ENCODE results near the gene CALD1.

CALD1 gene

GRCh38 chr7:134750083-134751062 lies 29.1 kb upstream of the CALD1 start:
- no peak for TF ChIP-seq GATA1 (IDR thresholded peaks at IDR 0.05; ENCODE audit: low read depth, low read length)
- DNase-seq = peak; percentile 65 to 81

DNA sequence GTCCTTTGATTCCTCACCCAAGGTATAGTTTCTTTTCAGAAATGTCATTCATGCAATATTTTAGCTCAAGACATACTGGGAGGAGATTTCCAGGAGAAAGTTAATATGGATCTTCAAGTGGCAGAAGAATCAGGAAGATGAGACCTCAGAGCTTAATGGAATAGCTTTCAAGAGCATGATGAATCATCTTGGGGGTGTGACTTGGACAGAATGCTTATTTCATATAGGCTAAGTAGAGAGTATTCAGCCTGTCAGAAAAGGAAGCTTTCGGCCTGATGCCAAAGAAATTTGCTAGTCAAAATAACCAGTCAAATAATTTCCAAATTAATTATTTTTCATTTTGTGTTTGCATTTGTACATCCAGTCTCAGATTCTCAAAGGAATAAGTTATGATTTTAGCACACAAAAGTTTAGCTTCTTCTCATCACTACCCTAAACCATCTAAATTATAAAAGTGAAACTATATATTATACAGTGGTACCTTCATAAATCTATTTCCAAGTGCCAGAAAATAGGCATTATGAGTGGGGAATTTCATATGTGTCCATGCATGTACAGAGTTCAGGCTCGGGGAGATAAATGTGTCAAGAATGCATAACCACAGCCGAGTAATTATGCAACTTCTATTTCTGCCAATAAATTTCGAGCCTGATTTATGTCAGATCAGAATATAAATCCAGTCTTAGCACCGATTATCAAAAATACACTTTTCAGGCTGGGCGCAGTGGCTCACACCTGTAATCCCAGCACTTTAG lies 27.3 kb upstream of the CALD1 start:
- TF ChIP-seq POLR2A (IDR thresholded peaks at IDR 0.05; ENCODE audit: low read length) (no peak), GATA1 (IDR thresholded peaks at IDR 0.05; ENCODE audit: low read depth, low read length) (no peak)
- DNase-seq = no peak

- peak; percentile 25 to 51 for DNase-seq
- TF ChIP-seq GATA1 (IDR thresholded peaks at IDR 0.05; ENCODE audit: low read depth, low read length) (no peak), POLR2A (IDR thresholded peaks at IDR 0.05; ENCODE audit: low read length) (no peak)
These were observed 23.9 kb upstream of the CALD1 start for GRCh38 chr7:134755422-134756022.

GRCh38 chr7:134757938-134758337 lies 21.5 kb upstream of the CALD1 start:
- no peak for DNase-seq
- TF ChIP-seq GATA1 (IDR thresholded peaks at IDR 0.05; ENCODE audit: low read depth, low read length) (no peak), POLR2A (IDR thresholded peaks at IDR 0.05; ENCODE audit: low read length) (no peak)

GRCh38 chr7:134758981-134759380 lies 20.5 kb upstream of the CALD1 start:
- DNase-seq = no peak
- TF ChIP-seq GATA1 (IDR thresholded peaks at IDR 0.05; ENCODE audit: low read depth, low read length) (no peak), POLR2A (IDR thresholded peaks at IDR 0.05; ENCODE audit: low read length) (no peak)

DNA sequence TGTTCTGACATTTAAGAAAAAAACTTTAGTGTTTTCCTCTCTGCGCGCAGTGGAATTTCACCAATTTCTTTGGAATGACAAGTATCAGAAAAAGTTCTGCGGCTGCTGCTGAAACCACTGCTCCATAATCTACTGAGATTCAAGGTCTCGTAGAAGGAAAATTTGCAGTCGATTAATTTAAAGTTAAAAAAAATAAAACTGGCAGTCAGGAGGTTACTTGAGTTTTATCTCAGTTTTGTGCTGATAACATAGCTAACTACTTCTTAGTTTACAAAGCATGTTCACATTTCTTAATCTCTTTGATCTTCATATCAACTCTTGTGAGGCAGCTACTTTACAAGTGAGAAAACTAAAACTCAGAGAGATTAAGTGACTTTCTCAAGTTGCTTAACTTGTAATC lies 18.2 kb upstream of the CALD1 start:
- TF ChIP-seq POLR2A (IDR thresholded peaks at IDR 0.05; ENCODE audit: low read length) (no peak), GATA1 (IDR thresholded peaks at IDR 0.05; ENCODE audit: low read depth, low read length) (no peak)
- DNase-seq = no peak

- no peak for DNase-seq
- TF ChIP-seq POLR2A (IDR thresholded peaks at IDR 0.05; ENCODE audit: low read length) (no peak), GATA1 (IDR thresholded peaks at IDR 0.05; ENCODE audit: low read depth, low read length) (no peak)
These were observed 15.5 kb upstream of the CALD1 start for GRCh38 chr7:134763960-134764359.

DNA sequence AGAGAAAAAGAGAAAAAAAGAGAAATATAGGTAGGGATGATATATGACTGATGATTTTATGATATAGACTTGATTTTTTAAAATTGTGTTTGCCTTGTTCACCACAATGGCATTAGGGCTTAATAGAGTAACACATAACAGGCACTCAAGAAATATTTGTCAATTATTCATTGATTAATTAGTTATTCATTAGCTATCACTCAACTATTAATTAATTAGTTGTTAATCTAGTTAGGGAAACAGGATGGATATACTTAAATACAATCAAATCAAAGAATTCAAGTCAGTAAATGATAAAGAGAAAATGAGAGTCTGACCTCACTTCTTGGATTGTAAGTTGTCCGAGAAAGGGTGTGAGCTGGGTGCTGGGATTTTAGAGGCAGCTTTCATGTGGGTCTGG lies 15.1 kb upstream of the CALD1 start:
- TF ChIP-seq POLR2A (IDR thresholded peaks at IDR 0.05; ENCODE audit: low read length) = no peak
- TF ChIP-seq GATA1 (IDR thresholded peaks at IDR 0.05; ENCODE audit: low read depth, low read length) = no peak
- DNase-seq = no peak

- DNase-seq = no peak
- TF ChIP-seq GATA1 (IDR thresholded peaks at IDR 0.05; ENCODE audit: low read depth, low read length) (no peak), POLR2A (IDR thresholded peaks at IDR 0.05; ENCODE audit: low read length) (no peak)
These were observed 12.5 kb upstream of the CALD1 start for GRCh38 chr7:134766779-134767519.

GRCh38 chr7:134767520-134768168 lies 11.8 kb upstream of the CALD1 start:
- TF ChIP-seq POLR2A (IDR thresholded peaks at IDR 0.05; ENCODE audit: low read length) (no peak), GATA1 (IDR thresholded peaks at IDR 0.05; ENCODE audit: low read depth, low read length) (no peak)
- no peak for DNase-seq

- no peak for DNase-seq
- TF ChIP-seq GATA1 (IDR thresholded peaks at IDR 0.05; ENCODE audit: low read depth, low read length) (no peak), POLR2A (IDR thresholded peaks at IDR 0.05; ENCODE audit: low read length) (no peak)
These were observed 11.2 kb upstream of the CALD1 start for GRCh38 chr7:134768243-134768642.

DNA sequence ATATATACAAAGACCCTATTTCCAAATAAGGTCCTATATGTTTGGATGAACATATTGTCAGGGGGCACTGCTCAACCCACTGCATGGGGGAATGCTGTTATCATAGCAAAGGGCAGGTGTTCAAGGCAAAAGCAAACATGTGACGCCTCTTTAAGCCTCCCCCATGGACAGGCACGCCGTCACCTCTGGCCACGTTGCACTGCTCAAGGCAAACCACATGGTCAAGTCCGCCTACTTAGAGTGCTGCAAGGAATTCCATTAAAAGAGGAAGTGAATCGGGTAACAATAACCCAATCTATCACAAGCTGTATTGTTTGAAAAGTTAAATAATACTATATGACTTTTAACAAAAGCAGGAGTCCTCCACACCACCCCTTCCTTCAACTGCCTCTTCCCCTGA lies 8.8 kb upstream of the CALD1 start:
- no peak for TF ChIP-seq GATA1 (IDR thresholded peaks at IDR 0.05; ENCODE audit: low read depth, low read length)
- no peak for TF ChIP-seq POLR2A (IDR thresholded peaks at IDR 0.05; ENCODE audit: low read length)
- DNase-seq = no peak

- TF ChIP-seq POLR2A (IDR thresholded peaks at IDR 0.05; ENCODE audit: low read length) (no peak), GATA1 (IDR thresholded peaks at IDR 0.05; ENCODE audit: low read depth, low read length) (no peak)
- DNase-seq = no peak
These were observed 8.3 kb upstream of the CALD1 start for GRCh38 chr7:134771111-134771510.
